CD4-positive, alpha-beta T cell treated with Interleukin-6 at 100 ng/mL for 8 hours (primary cell): ENCODE results near the gene IL18R1.

Experiments
- DNase-seq: peaks from one replicate; pipeline ENCODE4 v3.0.0-alpha.2; 2020; ENCODE audit warnings: mixed read lengths, low spot score

IL18R1 gene

GRCh38 chr2:102434655-102435381, 79.2 kb downstream of the IL18R1 start:
- no peak for DNase-seq

- no peak for DNase-seq
These were observed 80.1 kb downstream of the IL18R1 start for GRCh38 chr2:102435741-102436140.

GRCh38 chr2:102436323-102436722, 80.7 kb downstream of the IL18R1 start:
- no peak for DNase-seq

GRCh38 chr2:102437122-102437521, 81.5 kb downstream of the IL18R1 start:
- no peak for DNase-seq

GRCh38 chr2:102438111-102438510, 82.5 kb downstream of the IL18R1 start:
- DNase-seq, result no peak

- no peak for DNase-seq
These were observed 83.0 kb downstream of the IL18R1 start for GRCh38 chr2:102438578-102438977.

- DNase-seq, result no peak
These were observed 83.6 kb downstream of the IL18R1 start for GRCh38 chr2:102439065-102439695.

- peak; percentile 62 for DNase-seq
These were observed 87.6 kb downstream of the IL18R1 start for GRCh38 chr2:102442967-102443828.

- DNase-seq, result no peak
These were observed 88.6 kb downstream of the IL18R1 start for GRCh38 chr2:102444233-102444632.

GRCh38 chr2:102446936-102447335, 91.3 kb downstream of the IL18R1 start:
- DNase-seq, result no peak
